Tibial artery (tissue), 4 donors: ENCODE measurements around the gene TMEM87A.
"Not testable (repeated sequence)": the region's sequence is repeated elsewhere in the genome, so short reads cannot be mapped to it uniquely, and the experiment has no call there.

Source experiments
- DNase-seq, 2 donors: peaks; one replicate each; pipeline ENCODE4 v3.0.0-alpha.2; 2019
- H3K27ac ChIP-seq, 2 donors: fragments of 200-600 bp; sonication (generic) in 1 of 2; 1 replicate in 1 of 2; 2 replicates in 1 of 2; pipeline ENCODE4 v1.5.1; 2018 to 2019; ENCODE audit warnings: mild to moderate bottlenecking in 1 of 2
- H3K27me3 ChIP-seq, 2 donors: fragments of 200-600 bp; sonication (generic) in 1 of 2; one replicate each; pipeline versions ENCODE4 v1.5.1 to v1.6.0; 2016 to 2019
- H3K36me3 ChIP-seq, 3 donors: fragments of 200-600 bp; sonication (generic) in 2 of 3; one replicate each; pipeline ENCODE4 v1.5.1; 2016 to 2019; ENCODE audit warnings: mild to moderate bottlenecking in 2 of 3
- H3K4me1 ChIP-seq, 4 donors: fragments of 200-600 bp; sonication (generic) in 2 of 4; 1 replicate in 3 of 4; 2 replicates in 1 of 4; pipeline ENCODE4 v1.5.1; 2016 to 2019
- H3K4me3 ChIP-seq, 2 donors: fragments of 200-600 bp; sonication (generic) in 1 of 2; 1 replicate in 1 of 2; 2 replicates in 1 of 2; pipeline ENCODE4 v1.5.1; 2018 to 2019; ENCODE audit warnings: mild to moderate bottlenecking in 2 of 2
- H3K9me3 ChIP-seq, 3 donors: fragments of 200-600 bp; sonication (generic) in 1 of 3; one replicate each; pipeline ENCODE4 v1.5.1; 2016 to 2019
- CTCF ChIP-seq, 2 experiments: fragments of 200-600 bp in 1 of 2; fragments of 450-650 bp in 1 of 2; IDR thresholded peaks; one replicate each; pipeline ENCODE4 v1.5.1; 2017 to 2019; ENCODE audit warnings: antibody characterized with exemption in 2 of 2, mild to moderate bottlenecking in 1 of 2, moderate library complexity in 1 of 2
- intact Hi-C: fragments of 100-400 bp; cut with DNase I; formaldehyde crosslinking; loops from one replicate; pipeline ENCODE4 v1.15.0; 2023; ENCODE audit warnings: low total_unique reads

TMEM87A gene

GRCh38 chr15:42272939-42273899 is at the start of gene TMEM87A, which contains the start of gene GANC:
Gene TMEM87A (minus strand): TSS chr15:42273433. CDS start chr15:42273398, 35 bp downstream.
Gene GANC (plus strand): TSS chr15:42273201. CDS start chr15:42274482, 1,281 bp downstream.
- H3K4me1 ChIP-seq: peaks cover 0 to 59% (median 35%) of the 10 kb centered on the region in 4 donors
- H3K4me3 ChIP-seq: peak within 1 kb of the TSS; percentile 67 to 83
- intact Hi-C loops: no loop called here
- no peaks in the 10 kb centered on the region for H3K27me3 ChIP-seq
- no peak for TF ChIP-seq CTCF (IDR thresholded peaks at IDR 0.05)
- peak within 1 kb of the TSS; percentile 95 to 97 for H3K27ac ChIP-seq
- no peaks in the 10 kb centered on the region for H3K9me3 ChIP-seq
- H3K36me3 ChIP-seq: peaks cover 0 to 3% (median 3%) of the 10 kb centered on the region in 3 donors
- DNase-seq: peak; percentile 98 to 99

GRCh38 chr15:42319206-42319605 is 46.0 kb upstream of the TMEM87A start:
- Histone ChIP-seq H3K27ac (no peak overlapping the region), H3K27me3 (no peaks in the 10 kb centered on the region), H3K9me3 (no peaks in the 10 kb centered on the region), H3K4me1 (no peaks in the 10 kb centered on the region), H3K4me3 (no peak overlapping the region), H3K36me3 (peaks cover 6 to 36% (median 13%) of the 10 kb centered on the region in 3 donors)
- no peak for TF ChIP-seq CTCF (IDR thresholded peaks at IDR 0.05)
- intact Hi-C loops: no loop called here
- no peak for DNase-seq

GRCh38 chr15:42316282-42316805 is 43.1 kb upstream of the TMEM87A start:
- H3K4me1 ChIP-seq, intact Hi-C loops, H3K27me3 ChIP-seq, DNase-seq, H3K27ac ChIP-seq, H3K9me3 ChIP-seq, H3K4me3 ChIP-seq: not testable (repeated sequence)
- peaks cover 0 to 32% (median 6%) of the 10 kb centered on the region in 3 donors for H3K36me3 ChIP-seq

GRCh38 chr15:42315521-42315920 is 42.3 kb upstream of the TMEM87A start:
- intact Hi-C loops: no loop called here
- Histone ChIP-seq H3K27ac (no peak overlapping the region), H3K4me3 (no peak overlapping the region), H3K9me3 (no peaks in the 10 kb centered on the region), H3K27me3 (no peaks in the 10 kb centered on the region), H3K36me3 (peaks cover 7 to 33% (median 14%) of the 10 kb centered on the region in 3 donors), H3K4me1 (no peaks in the 10 kb centered on the region)
- no peak for DNase-seq
- TF ChIP-seq CTCF (IDR thresholded peaks at IDR 0.05): no peak

GRCh38 chr15:42314818-42315217 is 41.6 kb upstream of the TMEM87A start:
- no peak overlapping the region for H3K4me3 ChIP-seq
- intact Hi-C loops: no loop called here
- no peaks in the 10 kb centered on the region for H3K27me3 ChIP-seq
- no peak overlapping the region for H3K27ac ChIP-seq
- no peaks in the 10 kb centered on the region for H3K4me1 ChIP-seq
- no peak for TF ChIP-seq CTCF (IDR thresholded peaks at IDR 0.05)
- peaks cover 14 to 38% (median 21%) of the 10 kb centered on the region in 3 donors for H3K36me3 ChIP-seq
- no peaks in the 10 kb centered on the region for H3K9me3 ChIP-seq
- no peak for DNase-seq

GRCh38 chr15:42313463-42313862 is 40.2 kb upstream of the TMEM87A start:
- H3K4me1 ChIP-seq: no peaks in the 10 kb centered on the region
- no peak overlapping the region for H3K4me3 ChIP-seq
- H3K27ac ChIP-seq: no peak overlapping the region
- intact Hi-C loops: no loop called here
- H3K27me3 ChIP-seq: no peaks in the 10 kb centered on the region
- TF ChIP-seq CTCF (IDR thresholded peaks at IDR 0.05): no peak
- no peaks in the 10 kb centered on the region for H3K9me3 ChIP-seq
- DNase-seq: no peak
- H3K36me3 ChIP-seq: peaks cover 22 to 51% (median 30%) of the 10 kb centered on the region in 3 donors
